Thyroid gland (tissue), 4 donors: ENCODE data around the gene ITPR2. TPM values are rescaled to one million over a fixed set of nuclear protein-coding genes. Genes with fewer than 3 reads are reported as not detected.

ENCODE experiments used
- DNase-seq, 2 donors: peaks; one replicate each; pipeline ENCODE4 v3.0.0-alpha.2; 2019
- H3K27ac ChIP-seq, 3 donors: fragments of 200-600 bp; sonication (generic); 1 replicate in 2 of 3; 2 replicates in 1 of 3; pipeline ENCODE4 v1.5.1; 2016 to 2019; ENCODE audit warnings: mild to moderate bottlenecking in 1 of 3, moderate library complexity in 1 of 3
- H3K27me3 ChIP-seq: fragments of 200-600 bp; sonication (generic); one replicate; pipeline ENCODE4 v1.5.1; 2019
- H3K36me3 ChIP-seq, 2 donors: fragments of 200-600 bp; sonication (generic); one replicate each; pipeline ENCODE4 v1.5.1; 2016 to 2019
- H3K4me1 ChIP-seq, 2 donors: fragments of 200-600 bp; sonication (generic); one replicate each; pipeline ENCODE4 v1.5.1; 2017 to 2019
- H3K4me3 ChIP-seq, 3 donors: fragments of 200-600 bp; sonication (generic); replicated peaks in 1 of 3; 1 replicate in 2 of 3; 2 replicates in 1 of 3; pipeline ENCODE4 v1.5.1; 2016; ENCODE audit warnings: mild to moderate bottlenecking in 1 of 3
- H3K9me3 ChIP-seq: fragments of 200-600 bp; sonication (generic); one replicate; pipeline ENCODE4 v1.5.1; 2017
- CTCF ChIP-seq, 6 experiments: fragments of 200-600 bp in 3 of 6; fragments of 450-650 bp in 3 of 6; sonication (generic) in 3 of 6; IDR thresholded peaks; one replicate each; pipeline ENCODE4 v1.5.1; 2016 to 2019; ENCODE audit warnings: antibody characterized with exemption in 6 of 6, mild to moderate bottlenecking in 2 of 6, inconsistent platforms in 1 of 6, moderate library complexity in 1 of 6
- POLR2A ChIP-seq, 2 donors: fragments of 450-650 bp; IDR thresholded peaks; one replicate each; pipeline ENCODE4 v1.6.1; 2017; ENCODE audit warnings: antibody characterized with exemption in 2 of 2, mild to moderate bottlenecking in 2 of 2, moderate library complexity in 1 of 2
- WGBS, 2 donors: methylation state at CpG; one replicate each; pipeline ENCODE4 v1.1.5; 2017; 5-methylcytosine and 5-hydroxymethylcytosine counted together
- intact Hi-C: fragments of 100-400 bp; cut with DNase I; formaldehyde crosslinking; loops from one replicate; pipeline ENCODE4 v1.15.1; 2023
- total RNA-seq, 4 donors: library from RNA; depleted of rRNA; stranded (reverse); fragments of >200 nt; gene quantifications; one replicate each; pipeline ENCODE4 v1.2.3, GENCODE V29; 2016

Gene ITPR2
- total RNA-seq, 4 donors from 2014 or later, result 24.4 to 39.7 (median 33.7) TPM

- peaks cover 0 to 2% of the 10 kb centered on the region in 2 donors for H3K36me3 ChIP-seq
- TF ChIP-seq CTCF (IDR thresholded peaks at IDR 0.05) (no peak), POLR2A (IDR thresholded peaks at IDR 0.05) (no peak)
- no peaks in the 10 kb centered on the region for H3K9me3 ChIP-seq
- no peaks in the 10 kb centered on the region for H3K27me3 ChIP-seq
- H3K4me3 ChIP-seq, result no peak overlapping the region
- no peak overlapping the region for H3K27ac ChIP-seq
- intact Hi-C loops, result no loop called here
- WGBS, 2 donors, result 81 to 88% methylated on average over 4 of the region's 4 CpGs
- no peaks in the 10 kb centered on the region for H3K4me1 ChIP-seq
- DNase-seq, result peak in 1 of 2 donors; percentile 4
Measured at GRCh38 chr12:26369588-26369987, 463.4 kb downstream of the ITPR2 start.

- WGBS, 2 donors, result 78 to 81% methylated on average over 1 of the region's 1 CpG
- TF ChIP-seq POLR2A (IDR thresholded peaks at IDR 0.05) (no peak), CTCF (IDR thresholded peaks at IDR 0.05) (no peak)
- H3K9me3 ChIP-seq, result no peaks in the 10 kb centered on the region
- peaks cover 0 to 4% of the 10 kb centered on the region in 2 donors for H3K36me3 ChIP-seq
- H3K27ac ChIP-seq, result no peak overlapping the region
- no peak overlapping the region for H3K4me3 ChIP-seq
- DNase-seq, result no peak
- no peaks in the 10 kb centered on the region for H3K4me1 ChIP-seq
- intact Hi-C loops, result no loop called here
- H3K27me3 ChIP-seq, result no peaks in the 10 kb centered on the region
Measured at GRCh38 chr12:26367991-26368730, 464.8 kb downstream of the ITPR2 start.

GRCh38 chr12:26361964-26362363 lies 471.0 kb downstream of the ITPR2 start:
- no peaks in the 10 kb centered on the region for H3K27me3 ChIP-seq
- DNase-seq, result no peak
- TF ChIP-seq CTCF (IDR thresholded peaks at IDR 0.05) (no peak), POLR2A (IDR thresholded peaks at IDR 0.05) (no peak)
- no peaks in the 10 kb centered on the region for H3K4me1 ChIP-seq
- H3K4me3 ChIP-seq, result no peak overlapping the region
- 88 to 100% methylated on average over 1 of the region's 1 CpG for WGBS, 2 donors
- intact Hi-C loops, result no loop called here
- no peaks in the 10 kb centered on the region for H3K9me3 ChIP-seq
- no peak overlapping the region for H3K27ac ChIP-seq
- H3K36me3 ChIP-seq, result peaks cover 0 to 4% of the 10 kb centered on the region in 2 donors

- H3K9me3 ChIP-seq, result no peaks in the 10 kb centered on the region
- no peak overlapping the region for H3K27ac ChIP-seq
- intact Hi-C loops, result no loop called here
- H3K4me3 ChIP-seq, result no peak overlapping the region
- TF ChIP-seq POLR2A (IDR thresholded peaks at IDR 0.05) (no peak), CTCF (IDR thresholded peaks at IDR 0.05) (no peak)
- DNase-seq, result no peak
- 92 to 93% methylated on average over 10 of the region's 10 CpGs for WGBS, 2 donors
- H3K27me3 ChIP-seq, result no peaks in the 10 kb centered on the region
- no peaks in the 10 kb centered on the region for H3K4me1 ChIP-seq
- H3K36me3 ChIP-seq, result peaks cover 0 to 4% of the 10 kb centered on the region in 2 donors
Measured at GRCh38 chr12:26360062-26360461, 472.9 kb downstream of the ITPR2 start.

- TF ChIP-seq CTCF (IDR thresholded peaks at IDR 0.05) (no peak), POLR2A (IDR thresholded peaks at IDR 0.05) (no peak)
- Histone ChIP-seq H3K4me3 (no peak overlapping the region), H3K27me3 (no peaks in the 10 kb centered on the region), H3K9me3 (no peaks in the 10 kb centered on the region), H3K27ac (no peak overlapping the region), H3K4me1 (no peaks in the 10 kb centered on the region), H3K36me3 (peaks cover 0 to under 1% of the 10 kb centered on the region in 2 donors)
- WGBS, 2 donors, result 94 to 97% methylated on average over 5 of the region's 5 CpGs
- DNase-seq, result no peak
- intact Hi-C loops, result no loop called here
Measured at GRCh38 chr12:26359576-26359975, 473.4 kb downstream of the ITPR2 start.
